Muscle layer of duodenum (tissue), 2 donors: ENCODE data around the gene NRSN2.

Experiments used
- H3K27ac ChIP-seq: one replicate; pipeline ENCODE4 v1.7.0; 2013; ENCODE audit warnings: mild to moderate bottlenecking, low read length
- H3K27me3 ChIP-seq: one replicate; pipeline ENCODE4 v1.7.0; 2013; ENCODE audit warnings: low read depth, mild to moderate bottlenecking, control low read depth, low read length
- H3K36me3 ChIP-seq, 2 donors: one replicate each; pipeline ENCODE4 v1.7.0; 2013; ENCODE audit warnings: low read length in 2 of 2, control low read depth in 1 of 2, mild to moderate bottlenecking in 1 of 2; ENCODE audit not compliant: insufficient read depth in 2 of 2, control insufficient read depth in 1 of 2
- H3K4me1 ChIP-seq, 2 donors: one replicate each; pipeline ENCODE4 v1.7.0; 2013; ENCODE audit warnings: low read length in 2 of 2, mild to moderate bottlenecking in 2 of 2, control low read depth in 1 of 2, moderate library complexity in 1 of 2; ENCODE audit not compliant: insufficient read depth in 2 of 2, control insufficient read depth in 1 of 2
- H3K4me3 ChIP-seq, 2 donors: one replicate each; pipeline ENCODE4 v1.7.0; 2013; ENCODE audit warnings: low read length in 2 of 2, low read depth in 1 of 2, mild to moderate bottlenecking in 1 of 2
- H3K9me3 ChIP-seq, 2 donors: one replicate each; pipeline ENCODE4 v1.7.0; 2013; ENCODE audit warnings: low read length in 2 of 2, control low read depth in 1 of 2, mild to moderate bottlenecking in 1 of 2; ENCODE audit not compliant: control insufficient read depth in 1 of 2
- donor health status: healthy.

Gene NRSN2, protein sequence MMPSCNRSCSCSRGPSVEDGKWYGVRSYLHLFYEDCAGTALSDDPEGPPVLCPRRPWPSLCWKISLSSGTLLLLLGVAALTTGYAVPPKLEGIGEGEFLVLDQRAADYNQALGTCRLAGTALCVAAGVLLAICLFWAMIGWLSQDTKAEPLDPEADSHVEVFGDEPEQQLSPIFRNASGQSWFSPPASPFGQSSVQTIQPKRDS

GRCh38 chr20:346640-347316 is at the start of gene NRSN2:
TSS of gene NRSN2 (plus strand) at chr20:347111. CDS start at chr20:349644, 2,533 bp downstream.
- no peaks in the 10 kb centered on the region for H3K27me3 ChIP-seq
- no peaks in the 10 kb centered on the region for H3K9me3 ChIP-seq
- peak within 1 kb of the TSS; percentile 79 for H3K27ac ChIP-seq
- peaks cover 0 to 22% of the 10 kb centered on the region in 2 donors for H3K4me1 ChIP-seq
- H3K36me3 ChIP-seq: peaks cover 4 to 15% of the 10 kb centered on the region in 2 donors
- peak within 1 kb of the TSS; percentile 80 to 81 for H3K4me3 ChIP-seq

- Histone ChIP-seq H3K27me3 (no peaks in the 10 kb centered on the region), H3K4me1 (peaks cover 28 to 39% of the 10 kb centered on the region in 2 donors), H3K27ac (peak overlapping the region; percentile 95), H3K4me3 (peak overlapping the region; percentile 95 to 97), H3K36me3 (no peaks in the 10 kb centered on the region), H3K9me3 (no peaks in the 10 kb centered on the region)
Measured at GRCh38 chr20:297925-298775, 48.8 kb upstream of the NRSN2 start.

DNA sequence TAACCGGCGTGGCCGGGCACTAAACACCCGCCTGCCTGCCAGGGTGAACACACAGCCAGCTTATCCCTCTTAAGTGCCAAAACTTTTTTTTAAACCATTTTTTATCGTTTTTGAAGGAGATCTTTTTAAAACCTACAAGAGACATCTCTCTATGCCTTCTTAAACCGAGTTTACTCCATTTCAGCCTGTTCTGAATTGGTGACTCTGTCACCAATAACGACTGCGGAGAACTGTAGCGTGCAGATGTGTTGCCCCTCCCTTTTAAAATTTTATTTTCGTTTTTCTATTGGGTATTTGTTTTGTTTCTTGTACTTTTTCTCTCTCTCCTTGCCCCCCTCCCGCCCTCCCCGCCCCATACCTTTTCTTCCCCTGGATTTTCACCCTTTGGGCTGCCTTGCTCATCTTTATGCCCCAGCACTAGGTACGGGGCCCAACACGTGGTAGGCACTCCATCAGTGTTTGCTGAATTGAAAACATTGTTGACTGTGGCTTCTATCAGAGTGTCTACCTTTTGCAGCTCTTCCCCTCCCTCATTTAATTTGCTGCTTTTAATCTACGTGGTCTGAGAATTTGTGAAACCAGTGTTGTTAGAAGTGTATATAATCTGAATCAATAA is 48.0 kb upstream of the NRSN2 start:
- H3K27me3 ChIP-seq: no peaks in the 10 kb centered on the region
- no peaks in the 10 kb centered on the region for H3K36me3 ChIP-seq
- H3K27ac ChIP-seq: peak overlapping the region; percentile 95
- peak overlapping the region; percentile 95 to 97 for H3K4me3 ChIP-seq
- no peaks in the 10 kb centered on the region for H3K9me3 ChIP-seq
- H3K4me1 ChIP-seq: peaks cover 28 to 39% of the 10 kb centered on the region in 2 donors

- Histone ChIP-seq H3K36me3 (no peaks in the 10 kb centered on the region), H3K27me3 (no peaks in the 10 kb centered on the region), H3K4me1 (peaks cover 28 to 39% of the 10 kb centered on the region in 2 donors), H3K27ac (peak overlapping the region; percentile 19), H3K4me3 (peak overlapping the region; percentile 28 to 97), H3K9me3 (no peaks in the 10 kb centered on the region)
Measured at GRCh38 chr20:300345-300990, 46.4 kb upstream of the NRSN2 start.

- Histone ChIP-seq H3K4me3 (no peak overlapping the region), H3K9me3 (no peaks in the 10 kb centered on the region), H3K4me1 (peaks cover 24 to 35% of the 10 kb centered on the region in 2 donors), H3K27me3 (no peaks in the 10 kb centered on the region), H3K27ac (no peak overlapping the region), H3K36me3 (no peaks in the 10 kb centered on the region)
Measured at GRCh38 chr20:301886-302848, 44.7 kb upstream of the NRSN2 start.

- Histone ChIP-seq H3K9me3 (no peaks in the 10 kb centered on the region), H3K4me3 (no peak overlapping the region), H3K27ac (no peak overlapping the region), H3K4me1 (peaks cover 7 to 24% of the 10 kb centered on the region in 2 donors), H3K36me3 (peaks cover 0 to 4% of the 10 kb centered on the region in 2 donors), H3K27me3 (no peaks in the 10 kb centered on the region)
Measured at GRCh38 chr20:305745-306144, 41.2 kb upstream of the NRSN2 start.

GRCh38 chr20:308427-309038 is 38.4 kb upstream of the NRSN2 start:
- H3K9me3 ChIP-seq: no peaks in the 10 kb centered on the region
- H3K4me1 ChIP-seq: peaks cover 0 to 11% of the 10 kb centered on the region in 2 donors
- no peak overlapping the region for H3K27ac ChIP-seq
- no peak overlapping the region for H3K4me3 ChIP-seq
- H3K27me3 ChIP-seq: no peaks in the 10 kb centered on the region
- peaks cover 0 to 4% of the 10 kb centered on the region in 2 donors for H3K36me3 ChIP-seq

DNA sequence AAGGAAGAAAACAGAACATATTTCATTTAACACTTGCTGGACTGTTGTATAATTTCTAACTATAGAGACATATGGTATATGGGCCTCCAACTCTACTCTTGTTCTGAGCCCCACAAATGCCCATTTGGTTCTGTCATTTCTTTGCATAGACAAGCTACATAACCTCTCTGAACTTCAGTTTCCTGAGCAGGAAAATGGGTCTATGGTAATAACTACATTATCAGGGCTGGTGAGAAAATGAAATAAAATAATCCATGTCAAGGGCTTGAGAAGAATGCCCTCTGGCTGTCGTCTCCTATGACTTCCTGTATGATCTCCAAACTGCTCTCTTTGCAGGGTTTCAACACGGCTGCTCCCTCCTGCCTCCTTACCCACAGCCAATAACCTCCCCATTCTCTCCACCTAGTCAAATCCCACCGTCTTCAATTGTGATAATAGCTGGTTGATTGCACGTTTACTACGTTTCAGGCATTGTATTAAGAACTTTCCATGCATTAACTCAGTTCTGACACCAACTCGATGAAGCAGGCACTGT is 37.5 kb upstream of the NRSN2 start:
- peak overlapping the region; percentile 76 for H3K27ac ChIP-seq
- H3K27me3 ChIP-seq: no peaks in the 10 kb centered on the region
- peaks cover 0 to 11% of the 10 kb centered on the region in 2 donors for H3K4me1 ChIP-seq
- H3K9me3 ChIP-seq: no peaks in the 10 kb centered on the region
- H3K36me3 ChIP-seq: peaks cover 0 to 4% of the 10 kb centered on the region in 2 donors
- peak overlapping the region; percentile 54 to 73 for H3K4me3 ChIP-seq

DNA sequence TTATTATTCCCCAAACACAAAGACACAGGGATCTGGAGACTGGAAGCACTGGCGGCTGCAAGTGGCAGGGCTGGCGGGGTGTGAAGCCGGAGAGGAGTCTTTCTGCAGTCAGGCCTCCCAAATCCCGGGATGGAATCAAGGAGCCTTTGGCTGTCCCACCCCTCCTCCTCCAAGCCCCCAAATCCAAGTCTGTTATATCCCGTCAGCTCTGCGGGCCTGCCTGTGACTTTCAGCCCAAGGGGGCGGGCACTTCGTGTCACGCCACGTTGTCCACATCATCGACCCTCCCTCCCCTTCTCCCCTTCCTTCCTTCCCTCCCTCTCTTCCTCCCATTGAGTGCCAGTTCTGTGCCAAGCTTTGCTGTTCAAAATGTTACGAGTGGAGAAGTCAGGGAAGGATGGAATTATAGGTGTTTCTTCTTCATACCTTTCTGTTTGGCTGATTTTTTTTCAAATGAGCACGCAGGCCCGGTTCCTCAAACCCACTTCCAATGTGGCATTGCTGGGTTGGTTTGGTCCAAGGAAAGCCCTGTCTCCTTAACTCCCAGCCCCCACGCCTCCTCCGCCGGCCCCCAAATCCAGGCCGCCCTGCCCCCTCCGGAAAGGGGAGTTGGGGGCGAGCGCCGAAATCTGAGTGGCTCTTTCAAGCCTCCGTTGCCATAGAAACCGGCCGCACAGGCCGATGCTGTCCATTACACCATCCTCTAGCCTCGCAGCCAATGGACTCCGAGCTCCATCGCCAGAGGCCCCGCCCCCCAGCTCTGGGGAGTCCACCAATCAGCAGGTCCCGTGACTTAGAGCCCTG is 36.9 kb upstream of the NRSN2 start:
- Histone ChIP-seq H3K27me3 (no peaks in the 10 kb centered on the region), H3K27ac (peak overlapping the region; percentile 76), H3K36me3 (peaks cover 0 to 4% of the 10 kb centered on the region in 2 donors), H3K4me1 (peaks cover 0 to 11% of the 10 kb centered on the region in 2 donors), H3K9me3 (no peaks in the 10 kb centered on the region), H3K4me3 (peak overlapping the region; percentile 54 to 73)
